ENCODE measurements around the gene IGF2.
A peak's percentile ranks its signal among the peaks of the same experiment; 100 is the strongest.

IGF2 gene

GRCh38 chr11:2144544-2145248 is 5.5 kb upstream of the IGF2 start:
- Mint-ChIP-seq H3K27ac (ENCODE audit: low read depth) (no peak overlapping the region), H3K4me3 (no peak overlapping the region), H3K36me3 (ENCODE audit: insufficient read depth) (peaks cover 5% of the 10 kb centered on the region), H3K9me3 (no peaks in the 10 kb centered on the region), H3K4me1 (no peaks in the 10 kb centered on the region), H3K27me3 (peaks cover 86% of the 10 kb centered on the region)
- DNase-seq (ENCODE audit: low spot score in 2 of 2): no peak
- no peak for ATAC-seq (replicated peaks; ENCODE audit: extremely low read depth, poor library complexity, severe bottlenecking)

GRCh38 chr11:2143799-2144543 is 4.8 kb upstream of the IGF2 start:
- Mint-ChIP-seq H3K4me1 (no peaks in the 10 kb centered on the region), H3K27me3 (peaks cover 79% of the 10 kb centered on the region), H3K36me3 (ENCODE audit: insufficient read depth) (peaks cover 5% of the 10 kb centered on the region), H3K4me3 (no peak overlapping the region), H3K9me3 (no peaks in the 10 kb centered on the region), H3K27ac (ENCODE audit: low read depth) (no peak overlapping the region)
- DNase-seq (ENCODE audit: low spot score in 2 of 2) (no peak), ATAC-seq (replicated peaks; ENCODE audit: extremely low read depth, poor library complexity, severe bottlenecking) (no peak)

GRCh38 chr11:2143477-2143798 is 4.2 kb upstream of the IGF2 start:
- Mint-ChIP-seq H3K27me3 (peaks cover 74% of the 10 kb centered on the region), H3K36me3 (ENCODE audit: insufficient read depth) (peaks cover 7% of the 10 kb centered on the region), H3K4me3 (no peak overlapping the region), H3K27ac (ENCODE audit: low read depth) (no peak overlapping the region), H3K4me1 (no peaks in the 10 kb centered on the region), H3K9me3 (no peaks in the 10 kb centered on the region)
- DNase-seq (ENCODE audit: low spot score in 2 of 2): no peak
- no peak for ATAC-seq (replicated peaks; ENCODE audit: extremely low read depth, poor library complexity, severe bottlenecking)

GRCh38 chr11:2142762-2143202 is 3.6 kb upstream of the IGF2 start:
- H3K36me3 Mint-ChIP-seq (ENCODE audit: insufficient read depth): peaks cover 9% of the 10 kb centered on the region
- peaks cover 74% of the 10 kb centered on the region for H3K27me3 Mint-ChIP-seq
- no peak overlapping the region for H3K4me3 Mint-ChIP-seq
- ATAC-seq (replicated peaks; ENCODE audit: extremely low read depth, poor library complexity, severe bottlenecking): no peak
- H3K9me3 Mint-ChIP-seq: no peaks in the 10 kb centered on the region
- H3K27ac Mint-ChIP-seq (ENCODE audit: low read depth): no peak overlapping the region
- DNase-seq (ENCODE audit: low spot score in 2 of 2): no peak
- no peaks in the 10 kb centered on the region for H3K4me1 Mint-ChIP-seq

- no peaks in the 10 kb centered on the region for H3K4me1 Mint-ChIP-seq
- no peak for ATAC-seq (replicated peaks; ENCODE audit: extremely low read depth, poor library complexity, severe bottlenecking)
- peaks cover 74% of the 10 kb centered on the region for H3K27me3 Mint-ChIP-seq
- no peak overlapping the region for H3K4me3 Mint-ChIP-seq
- DNase-seq (ENCODE audit: low spot score in 2 of 2): no peak
- no peaks in the 10 kb centered on the region for H3K9me3 Mint-ChIP-seq
- no peak overlapping the region for H3K27ac Mint-ChIP-seq (ENCODE audit: low read depth)
- H3K36me3 Mint-ChIP-seq (ENCODE audit: insufficient read depth): peaks cover 9% of the 10 kb centered on the region
These were observed 3.1 kb upstream of the IGF2 start for GRCh38 chr11:2142300-2142759.

GRCh38 chr11:2140411-2141400 is 1.5 kb upstream of the IGF2 start:
- peaks cover 9% of the 10 kb centered on the region for H3K36me3 Mint-ChIP-seq (ENCODE audit: insufficient read depth)
- DNase-seq (ENCODE audit: low spot score in 2 of 2) (no peak), ATAC-seq (replicated peaks; ENCODE audit: extremely low read depth, poor library complexity, severe bottlenecking) (no peak)
- no peak overlapping the region for H3K4me3 Mint-ChIP-seq
- H3K27ac Mint-ChIP-seq (ENCODE audit: low read depth): no peak overlapping the region
- H3K4me1 Mint-ChIP-seq: no peaks in the 10 kb centered on the region
- peaks cover 74% of the 10 kb centered on the region for H3K27me3 Mint-ChIP-seq
- no peaks in the 10 kb centered on the region for H3K9me3 Mint-ChIP-seq

GRCh38 chr11:2139621-2140337 is 590 bp upstream of the IGF2 start:
- Mint-ChIP-seq H3K36me3 (ENCODE audit: insufficient read depth) (peaks cover 8% of the 10 kb centered on the region), H3K4me3 (no peak overlapping the region), H3K4me1 (no peaks in the 10 kb centered on the region), H3K27me3 (peaks cover 74% of the 10 kb centered on the region), H3K9me3 (no peaks in the 10 kb centered on the region), H3K27ac (ENCODE audit: low read depth) (no peak overlapping the region)
- DNase-seq (ENCODE audit: low spot score in 2 of 2) (no peak), ATAC-seq (replicated peaks; ENCODE audit: extremely low read depth, poor library complexity, severe bottlenecking) (no peak)

GRCh38 chr11:2138431-2139122 is 612 bp downstream of the IGF2 start:
- Mint-ChIP-seq H3K4me1 (no peaks in the 10 kb centered on the region), H3K27ac (ENCODE audit: low read depth) (peak overlapping the region; percentile 62), H3K27me3 (peaks cover 79% of the 10 kb centered on the region), H3K4me3 (peak overlapping the region; percentile 75), H3K9me3 (no peaks in the 10 kb centered on the region), H3K36me3 (ENCODE audit: insufficient read depth) (peaks cover 8% of the 10 kb centered on the region)
- DNase-seq (ENCODE audit: low spot score in 2 of 2) (no peak), ATAC-seq (replicated peaks; ENCODE audit: extremely low read depth, poor library complexity, severe bottlenecking) (no peak)

GRCh38 chr11:2138068-2138430 is 1.1 kb downstream of the IGF2 start:
- DNase-seq (ENCODE audit: low spot score in 2 of 2) (no peak), ATAC-seq (replicated peaks; ENCODE audit: extremely low read depth, poor library complexity, severe bottlenecking) (no peak)
- peaks cover 79% of the 10 kb centered on the region for H3K27me3 Mint-ChIP-seq
- H3K9me3 Mint-ChIP-seq: no peaks in the 10 kb centered on the region
- H3K36me3 Mint-ChIP-seq (ENCODE audit: insufficient read depth): peaks cover 5% of the 10 kb centered on the region
- no peaks in the 10 kb centered on the region for H3K4me1 Mint-ChIP-seq
- peak overlapping the region; percentile 75 for H3K4me3 Mint-ChIP-seq
- peak overlapping the region; percentile 62 for H3K27ac Mint-ChIP-seq (ENCODE audit: low read depth)

GRCh38 chr11:2137202-2138067 is 1.8 kb downstream of the IGF2 start:
- ATAC-seq (replicated peaks; ENCODE audit: extremely low read depth, poor library complexity, severe bottlenecking) (no peak), DNase-seq (ENCODE audit: low spot score in 2 of 2) (no peak)
- Mint-ChIP-seq H3K36me3 (ENCODE audit: insufficient read depth) (peaks cover 5% of the 10 kb centered on the region), H3K27ac (ENCODE audit: low read depth) (no peak overlapping the region), H3K27me3 (peaks cover 78% of the 10 kb centered on the region), H3K9me3 (no peaks in the 10 kb centered on the region), H3K4me3 (peak overlapping the region; percentile 75), H3K4me1 (no peaks in the 10 kb centered on the region)

- H3K4me1 Mint-ChIP-seq: no peaks in the 10 kb centered on the region
- DNase-seq (ENCODE audit: low spot score in 2 of 2): no peak
- H3K9me3 Mint-ChIP-seq: no peaks in the 10 kb centered on the region
- H3K36me3 Mint-ChIP-seq (ENCODE audit: insufficient read depth): peaks cover 5% of the 10 kb centered on the region
- H3K27me3 Mint-ChIP-seq: peaks cover 78% of the 10 kb centered on the region
- peak overlapping the region; percentile 75 for H3K4me3 Mint-ChIP-seq
- ATAC-seq (replicated peaks; ENCODE audit: extremely low read depth, poor library complexity, severe bottlenecking): no peak
- H3K27ac Mint-ChIP-seq (ENCODE audit: low read depth): no peak overlapping the region
These were observed 2.3 kb downstream of the IGF2 start for GRCh38 chr11:2136952-2137201.

All from central memory CD8-positive, alpha-beta T cell (primary cell).